Measurements from ENCODE around the gene RAB40C. TPM values are rescaled to one million over a fixed set of nuclear protein-coding genes. Genes with fewer than 3 reads are reported as not detected.

The RAB40C gene
- total RNA-seq, 2 experiments from 2014 or later, result 8.9 to 9.6 TPM

DNA sequence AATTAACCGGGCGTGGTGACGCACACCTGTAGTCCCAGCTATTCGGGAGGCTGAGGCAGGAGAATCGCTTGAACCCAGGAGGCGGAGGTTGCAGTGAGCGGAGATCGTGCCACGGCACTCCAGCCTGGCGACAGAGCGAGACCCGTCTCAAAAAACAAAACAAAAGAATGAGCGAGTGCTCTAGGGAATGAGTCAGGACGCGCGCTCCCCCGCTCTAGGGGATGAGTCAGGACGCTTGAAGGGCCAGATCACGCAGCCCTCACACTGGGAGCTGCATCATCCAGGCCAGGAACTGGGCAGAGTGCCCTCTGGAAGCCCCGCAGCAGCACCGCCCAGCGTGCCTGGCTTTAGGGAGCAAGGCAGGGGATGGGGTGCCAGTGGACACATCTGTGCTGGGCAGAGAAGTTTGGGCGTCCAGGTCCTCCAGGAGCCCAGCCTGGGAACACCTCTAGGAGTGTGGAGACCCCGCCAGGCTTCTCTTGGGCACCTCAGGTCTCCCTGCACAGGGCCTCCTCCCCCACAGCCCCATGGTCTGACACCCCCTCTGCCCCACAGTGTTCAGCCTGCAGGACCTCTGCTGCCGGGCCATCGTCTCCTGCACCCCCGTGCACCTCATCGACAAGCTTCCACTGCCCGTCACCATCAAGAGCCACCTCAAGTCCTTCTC lies 37.1 kb downstream of the RAB40C start:
- ChIA-PET CTCF (no interaction called here), POLR2A (no interaction called here)
- ATAC-seq (no peak), DNase-seq (peak; percentile 28)
- Mint-ChIP-seq H3K27me3 (no peaks in the 10 kb centered on the region), H3K9me3 (ENCODE audit: low read depth) (no peaks in the 10 kb centered on the region), H3K4me1 (no peaks in the 10 kb centered on the region), H3K27ac (no peak overlapping the region), H3K36me3 (ENCODE audit: low read depth) (peaks cover 2% of the 10 kb centered on the region), H3K4me3 (no peak overlapping the region)
- intact Hi-C loops (cut with DNase I, micrococcal nuclease), result no loop called here

GRCh38 chr16:627454-628239 lies 37.8 kb downstream of the RAB40C start:
- no peak overlapping the region for H3K27ac Mint-ChIP-seq
- H3K4me3 Mint-ChIP-seq, result no peak overlapping the region
- intact Hi-C loops (cut with DNase I, micrococcal nuclease), result no loop called here
- DNase-seq (no peak), ATAC-seq (no peak)
- H3K36me3 Mint-ChIP-seq (ENCODE audit: low read depth), result peaks cover 2% of the 10 kb centered on the region
- ChIA-PET POLR2A (no interaction called here), CTCF (interaction anchor here (0.5 kb wide), 1 partner anchor 47 kb away, joined by 3 read pairs; no protein-coding TSS in a partner anchor)
- H3K27me3 Mint-ChIP-seq, result no peaks in the 10 kb centered on the region
- H3K4me1 Mint-ChIP-seq, result no peaks in the 10 kb centered on the region
- no peaks in the 10 kb centered on the region for H3K9me3 Mint-ChIP-seq (ENCODE audit: low read depth)

- ATAC-seq, result no peak
- Mint-ChIP-seq H3K9me3 (ENCODE audit: low read depth) (no peaks in the 10 kb centered on the region), H3K4me1 (no peaks in the 10 kb centered on the region), H3K27ac (no peak overlapping the region), H3K27me3 (no peaks in the 10 kb centered on the region), H3K36me3 (ENCODE audit: low read depth) (peaks cover 2% of the 10 kb centered on the region), H3K4me3 (no peak overlapping the region)
- ChIA-PET CTCF (no interaction called here), POLR2A (no interaction called here)
- intact Hi-C loops (cut with DNase I, micrococcal nuclease), result no loop called here
- DNase-seq, result no peak
Observed at GRCh38 chr16:628321-629061, 38.6 kb downstream of the RAB40C start.

- DNase-seq (no peak), ATAC-seq (no peak)
- H3K36me3 Mint-ChIP-seq (ENCODE audit: low read depth), result peaks cover 5% of the 10 kb centered on the region
- peaks cover 1% of the 10 kb centered on the region for H3K4me1 Mint-ChIP-seq
- ChIA-PET POLR2A (no interaction called here), CTCF (no interaction called here)
- no peaks in the 10 kb centered on the region for H3K27me3 Mint-ChIP-seq
- H3K9me3 Mint-ChIP-seq (ENCODE audit: low read depth), result no peaks in the 10 kb centered on the region
- intact Hi-C loops (cut with DNase I, micrococcal nuclease), result no loop called here
- H3K4me3 Mint-ChIP-seq, result no peak overlapping the region
- no peak overlapping the region for H3K27ac Mint-ChIP-seq
Observed at GRCh38 chr16:629185-629832, 39.4 kb downstream of the RAB40C start.

GRCh38 chr16:629833-630248 lies 40.0 kb downstream of the RAB40C start:
- ChIA-PET POLR2A (no interaction called here), CTCF (no interaction called here)
- Mint-ChIP-seq H3K4me3 (no peak overlapping the region), H3K27me3 (no peaks in the 10 kb centered on the region), H3K9me3 (ENCODE audit: low read depth) (no peaks in the 10 kb centered on the region), H3K36me3 (ENCODE audit: low read depth) (peaks cover 5% of the 10 kb centered on the region), H3K27ac (no peak overlapping the region), H3K4me1 (peaks cover 4% of the 10 kb centered on the region)
- ATAC-seq (no peak), DNase-seq (no peak)
- intact Hi-C loops (cut with DNase I, micrococcal nuclease), result no loop called here

- POLR2A ChIA-PET, result no interaction called here
- Mint-ChIP-seq H3K27me3 (no peaks in the 10 kb centered on the region), H3K4me3 (no peak overlapping the region), H3K27ac (no peak overlapping the region), H3K9me3 (ENCODE audit: low read depth) (no peaks in the 10 kb centered on the region), H3K36me3 (ENCODE audit: low read depth) (peaks cover 7% of the 10 kb centered on the region), H3K4me1 (peaks cover 7% of the 10 kb centered on the region)
- DNase-seq (no peak), ATAC-seq (no peak)
- CTCF ChIA-PET, result no interaction called here
- intact Hi-C loops (cut with DNase I, micrococcal nuclease), result no loop called here
Observed at GRCh38 chr16:630249-630814, 40.5 kb downstream of the RAB40C start.

- Mint-ChIP-seq H3K27ac (no peak within 1 kb of the TSS), H3K4me3 (no peak within 1 kb of the TSS), H3K4me1 (peaks cover 7% of the 10 kb centered on the region), H3K27me3 (no peaks in the 10 kb centered on the region), H3K36me3 (ENCODE audit: low read depth) (peaks cover 7% of the 10 kb centered on the region), H3K9me3 (ENCODE audit: low read depth) (no peaks in the 10 kb centered on the region)
- CTCF ChIA-PET, result no interaction called here
- intact Hi-C loops (cut with DNase I, micrococcal nuclease), result no loop called here
- POLR2A ChIA-PET, result no interaction called here
- ATAC-seq, result no peak
- DNase-seq, result no peak
Observed at GRCh38 chr16:630815-631405, 41.0 kb downstream of the RAB40C start, which contains the start of gene WFIKKN1. TSS of gene WFIKKN1 (plus strand) at chr16:630985. CDS start at chr16:631254, 269 bp downstream.

GRCh38 chr16:631808-632358 lies 42.0 kb downstream of the RAB40C start:
- intact Hi-C loops (cut with DNase I, micrococcal nuclease), result no loop called here

DNA sequence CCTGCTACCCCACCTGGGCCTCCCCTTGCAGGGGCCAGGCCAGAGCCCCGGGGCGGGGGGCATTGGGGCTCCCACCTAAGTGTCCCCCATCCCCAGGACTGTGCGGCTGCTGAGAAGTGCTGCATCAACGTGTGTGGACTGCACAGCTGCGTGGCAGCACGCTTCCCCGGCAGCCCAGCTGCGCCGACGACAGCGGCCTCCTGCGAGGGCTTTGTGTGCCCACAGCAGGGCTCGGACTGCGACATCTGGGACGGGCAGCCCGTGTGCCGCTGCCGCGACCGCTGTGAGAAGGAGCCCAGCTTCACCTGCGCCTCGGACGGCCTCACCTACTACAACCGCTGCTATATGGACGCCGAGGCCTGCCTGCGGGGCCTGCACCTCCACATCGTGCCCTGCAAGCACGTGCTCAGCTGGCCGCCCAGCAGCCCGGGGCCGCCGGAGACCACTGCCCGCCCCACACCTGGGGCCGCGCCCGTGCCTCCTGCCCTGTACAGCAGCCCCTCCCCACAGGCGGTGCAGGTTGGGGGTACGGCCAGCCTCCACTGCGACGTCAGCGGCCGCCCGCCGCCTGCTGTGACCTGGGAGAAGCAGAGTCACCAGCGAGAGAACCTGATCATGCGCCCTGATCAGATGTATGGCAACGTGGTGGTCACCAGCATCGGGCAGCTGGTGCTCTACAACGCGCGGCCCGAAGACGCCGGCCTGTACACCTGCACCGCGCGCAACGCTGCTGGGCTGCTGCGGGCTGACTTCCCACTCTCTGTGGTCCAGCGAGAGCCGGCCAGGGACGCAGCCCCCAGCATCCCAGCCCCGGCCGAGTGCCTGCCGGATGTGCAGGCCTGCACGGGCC lies 42.8 kb downstream of the RAB40C start:
- no peak for DNase-seq
- ChIA-PET POLR2A (no interaction called here), CTCF (no interaction called here)
- no peak overlapping the region for H3K4me3 Mint-ChIP-seq
- no peaks in the 10 kb centered on the region for H3K27me3 Mint-ChIP-seq
- intact Hi-C loops (cut with DNase I, micrococcal nuclease), result no loop called here
- peaks cover 9% of the 10 kb centered on the region for H3K36me3 Mint-ChIP-seq (ENCODE audit: low read depth)
- no peak for ATAC-seq
- H3K4me1 Mint-ChIP-seq, result peaks cover 12% of the 10 kb centered on the region
- H3K27ac Mint-ChIP-seq, result no peak overlapping the region
- H3K9me3 Mint-ChIP-seq (ENCODE audit: low read depth), result no peaks in the 10 kb centered on the region

More at GRCh38 chr16:631808-632358, 42.0 kb downstream of the RAB40C start:
- ChIA-PET CTCF (no interaction called here), POLR2A (no interaction called here)
- Mint-ChIP-seq H3K9me3 (ENCODE audit: low read depth) (no peaks in the 10 kb centered on the region), H3K36me3 (ENCODE audit: low read depth) (peaks cover 9% of the 10 kb centered on the region), H3K27ac (no peak overlapping the region), H3K4me1 (peaks cover 11% of the 10 kb centered on the region), H3K27me3 (no peaks in the 10 kb centered on the region), H3K4me3 (no peak overlapping the region)
- no peak for DNase-seq
- no peak for ATAC-seq

DNA sequence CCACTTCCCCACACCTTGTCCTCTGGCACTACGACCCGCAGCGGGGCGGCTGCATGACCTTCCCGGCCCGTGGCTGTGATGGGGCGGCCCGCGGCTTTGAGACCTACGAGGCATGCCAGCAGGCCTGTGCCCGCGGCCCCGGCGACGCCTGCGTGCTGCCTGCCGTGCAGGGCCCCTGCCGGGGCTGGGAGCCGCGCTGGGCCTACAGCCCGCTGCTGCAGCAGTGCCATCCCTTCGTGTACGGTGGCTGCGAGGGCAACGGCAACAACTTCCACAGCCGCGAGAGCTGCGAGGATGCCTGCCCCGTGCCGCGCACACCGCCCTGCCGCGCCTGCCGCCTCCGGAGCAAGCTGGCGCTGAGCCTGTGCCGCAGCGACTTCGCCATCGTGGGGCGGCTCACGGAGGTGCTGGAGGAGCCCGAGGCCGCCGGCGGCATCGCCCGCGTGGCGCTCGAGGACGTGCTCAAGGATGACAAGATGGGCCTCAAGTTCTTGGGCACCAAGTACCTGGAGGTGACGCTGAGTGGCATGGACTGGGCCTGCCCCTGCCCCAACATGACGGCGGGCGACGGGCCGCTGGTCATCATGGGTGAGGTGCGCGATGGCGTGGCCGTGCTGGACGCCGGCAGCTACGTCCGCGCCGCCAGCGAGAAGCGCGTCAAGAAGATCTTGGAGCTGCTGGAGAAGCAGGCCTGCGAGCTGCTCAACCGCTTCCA lies 43.6 kb downstream of the RAB40C start:
- no peak overlapping the region for H3K27ac Mint-ChIP-seq
- CTCF ChIA-PET, result interaction anchor here (0.6 kb wide), 1 partner anchor 1571 kb away, joined by 4 read pairs; no protein-coding TSS in a partner anchor
- H3K36me3 Mint-ChIP-seq (ENCODE audit: low read depth), result peaks cover 9% of the 10 kb centered on the region
- peaks cover 13% of the 10 kb centered on the region for H3K4me1 Mint-ChIP-seq
- no peaks in the 10 kb centered on the region for H3K9me3 Mint-ChIP-seq (ENCODE audit: low read depth)
- no peak for ATAC-seq
- no peaks in the 10 kb centered on the region for H3K27me3 Mint-ChIP-seq
- POLR2A ChIA-PET, result no interaction called here
- H3K4me3 Mint-ChIP-seq, result no peak overlapping the region
- no peak for DNase-seq
- intact Hi-C loops (cut with DNase I, micrococcal nuclease), result no loop called here

Measured in activated CD4-positive, alpha-beta T cell treated with anti-CD3 and anti-CD28 coated beads for 36 hours (primary cell).